Measurements from ENCODE around the gene KLHDC10. TPM values are rescaled to one million over a fixed set of nuclear protein-coding genes. Genes with fewer than 3 reads are reported as not detected.
"Not testable (repeated sequence)": the region's sequence is repeated elsewhere in the genome, so short reads cannot be mapped to it uniquely, and the experiment has no call there.

KLHDC10 gene
- total RNA-seq, 1 donor from 2014 or later = 15.6 TPM

GRCh38 chr7:130112093-130112492, 41.8 kb downstream of the KLHDC10 start:
- H3K4me3 ChIP-seq (ENCODE audit: low read depth, low read length) = no peak overlapping the region

GRCh38 chr7:130112662-130113425, 42.5 kb downstream of the KLHDC10 start:
- no peaks in the 10 kb centered on the region for H3K27me3 ChIP-seq (ENCODE audit: control insufficient read depth, insufficient read depth, low read length)
- TF ChIP-seq CTCF (IDR thresholded peaks at IDR 0.05; ENCODE audit: insufficient read depth, low read length, poor library complexity, severe bottlenecking) = no peak
- no peaks in the 10 kb centered on the region for H3K36me3 ChIP-seq (ENCODE audit: control insufficient read depth, insufficient read depth, low read length)
- H3K4me3 ChIP-seq (ENCODE audit: low read depth, low read length) = no peak overlapping the region
- DNase-seq (ENCODE audit: low read depth) = no peak

More at GRCh38 chr7:130112093-130112492, 41.8 kb downstream of the KLHDC10 start:
- no peak for TF ChIP-seq CTCF (IDR thresholded peaks at IDR 0.05; ENCODE audit: insufficient read depth, low read length, poor library complexity, severe bottlenecking)
- DNase-seq (ENCODE audit: low read depth) = no peak
- Histone ChIP-seq H3K36me3 (ENCODE audit: control insufficient read depth, insufficient read depth, low read length) (no peaks in the 10 kb centered on the region), H3K27me3 (ENCODE audit: control insufficient read depth, insufficient read depth, low read length) (no peaks in the 10 kb centered on the region)

DNA sequence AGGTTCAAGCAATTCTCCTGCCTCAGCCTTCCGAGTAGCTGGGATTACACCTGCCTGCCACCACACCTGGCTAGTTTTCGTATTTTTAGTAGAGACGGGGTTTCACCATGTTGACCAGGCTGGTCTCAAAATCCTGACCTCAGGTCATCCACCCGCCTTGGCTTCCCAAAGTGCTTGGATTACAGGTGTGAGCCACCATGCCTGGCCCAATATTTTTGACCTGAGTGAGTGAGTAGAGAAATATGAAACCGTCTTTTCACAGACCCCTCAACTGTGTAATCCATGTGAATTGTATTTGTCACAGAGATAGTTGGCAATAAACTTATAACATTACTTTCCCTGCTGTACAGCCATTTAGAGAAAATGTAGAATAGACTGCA, 43.1 kb downstream of the KLHDC10 start:
- DNase-seq (ENCODE audit: low read depth); H3K27me3 ChIP-seq (ENCODE audit: control insufficient read depth, insufficient read depth, low read length); H3K36me3 ChIP-seq (ENCODE audit: control insufficient read depth, insufficient read depth, low read length); H3K4me3 ChIP-seq (ENCODE audit: low read depth, low read length): not testable (repeated sequence)

GRCh38 chr7:130113887-130114286, 43.6 kb downstream of the KLHDC10 start:
- no peak overlapping the region for H3K4me3 ChIP-seq (ENCODE audit: low read depth, low read length)
- no peaks in the 10 kb centered on the region for H3K27me3 ChIP-seq (ENCODE audit: control insufficient read depth, insufficient read depth, low read length)
- no peak for TF ChIP-seq CTCF (IDR thresholded peaks at IDR 0.05; ENCODE audit: insufficient read depth, low read length, poor library complexity, severe bottlenecking)
- DNase-seq (ENCODE audit: low read depth) = no peak
- H3K36me3 ChIP-seq (ENCODE audit: control insufficient read depth, insufficient read depth, low read length) = no peaks in the 10 kb centered on the region

GRCh38 chr7:130114374-130114773, 44.0 kb downstream of the KLHDC10 start:
- Histone ChIP-seq H3K27me3 (ENCODE audit: control insufficient read depth, insufficient read depth, low read length) (no peaks in the 10 kb centered on the region), H3K36me3 (ENCODE audit: control insufficient read depth, insufficient read depth, low read length) (no peaks in the 10 kb centered on the region), H3K4me3 (ENCODE audit: low read depth, low read length) (no peak overlapping the region)
- TF ChIP-seq CTCF (IDR thresholded peaks at IDR 0.05; ENCODE audit: insufficient read depth, low read length, poor library complexity, severe bottlenecking) = no peak
- no peak for DNase-seq (ENCODE audit: low read depth)

- no peak overlapping the region for H3K4me3 ChIP-seq (ENCODE audit: low read depth, low read length)
- H3K36me3 ChIP-seq (ENCODE audit: control insufficient read depth, insufficient read depth, low read length) = no peaks in the 10 kb centered on the region
- TF ChIP-seq CTCF (IDR thresholded peaks at IDR 0.05; ENCODE audit: insufficient read depth, low read length, poor library complexity, severe bottlenecking) = no peak
- DNase-seq (ENCODE audit: low read depth) = no peak
- no peaks in the 10 kb centered on the region for H3K27me3 ChIP-seq (ENCODE audit: control insufficient read depth, insufficient read depth, low read length)
These were observed 44.4 kb downstream of the KLHDC10 start for GRCh38 chr7:130114776-130115175.
